Head of caudate nucleus (tissue), 42 donors: ENCODE results near the gene EIF2AK3.
"Not testable (repeated sequence)": the region's sequence is repeated elsewhere in the genome, so short reads cannot be mapped to it uniquely, and the experiment has no call there.

Experiments
- DNase-seq, 42 donors: peaks; one replicate each; pipeline versions ENCODE4 v3.0.0 to v3.0.0-alpha.2; 2020 to 2021; ENCODE audit warnings: mixed read lengths in 7 of 42
- intact Hi-C: fragments of 100-400 bp; cut with DNase I; formaldehyde crosslinking; loops from one replicate; pipeline ENCODE4 v1.15.0; 2022

EIF2AK3 gene

DNA sequence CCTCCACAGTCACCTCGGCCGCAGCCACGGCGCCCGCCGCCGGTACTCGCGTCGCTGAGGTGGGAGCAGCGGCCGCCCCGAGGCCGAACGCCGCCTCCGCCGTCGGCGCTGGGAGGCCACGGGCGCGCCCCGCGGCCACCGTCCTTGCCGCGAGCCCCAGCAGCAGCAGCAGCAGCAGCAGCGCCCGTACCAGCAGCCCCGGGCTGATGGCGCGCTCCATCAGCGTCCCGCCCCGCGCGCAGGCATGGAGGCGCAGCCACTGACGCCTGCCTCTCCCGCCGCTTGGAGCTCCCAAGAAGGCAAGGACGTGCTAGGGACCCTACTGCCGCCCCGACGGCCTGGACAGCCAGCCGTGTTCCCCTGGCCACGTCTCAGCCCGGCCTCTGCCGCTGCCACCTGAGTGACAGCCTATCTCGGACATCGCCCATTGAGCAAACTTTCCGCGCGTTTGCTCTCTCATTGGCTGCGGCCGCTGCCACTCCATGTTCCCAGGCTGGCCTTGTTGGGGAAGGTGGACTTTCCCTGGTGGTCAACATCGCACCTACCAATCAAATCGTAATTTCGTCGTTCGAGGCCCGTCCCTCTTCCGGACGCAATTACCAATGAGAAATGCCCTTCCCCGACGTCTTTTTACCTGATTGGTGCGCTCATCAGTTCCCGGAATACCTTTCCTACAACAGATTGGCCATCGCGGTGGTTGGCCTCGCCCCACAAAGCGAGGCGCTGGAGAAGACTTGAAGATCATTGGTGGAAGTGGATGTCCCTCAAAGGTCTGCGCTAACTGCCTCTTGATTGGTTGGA lies at the start of gene EIF2AK3:
Gene EIF2AK3, minus strand, starts transcription at position 410 of the 801 bp plus-strand sequence. Its CDS starts 190 bp downstream, at position 220.
- intact Hi-C loops, result loop anchor here (5.0 kb wide), 1 partner anchor 65 kb away; the partner anchor contains the start of gene RPIA
- DNase-seq, result peak; percentile 95 to 100 (median 99)

DNA sequence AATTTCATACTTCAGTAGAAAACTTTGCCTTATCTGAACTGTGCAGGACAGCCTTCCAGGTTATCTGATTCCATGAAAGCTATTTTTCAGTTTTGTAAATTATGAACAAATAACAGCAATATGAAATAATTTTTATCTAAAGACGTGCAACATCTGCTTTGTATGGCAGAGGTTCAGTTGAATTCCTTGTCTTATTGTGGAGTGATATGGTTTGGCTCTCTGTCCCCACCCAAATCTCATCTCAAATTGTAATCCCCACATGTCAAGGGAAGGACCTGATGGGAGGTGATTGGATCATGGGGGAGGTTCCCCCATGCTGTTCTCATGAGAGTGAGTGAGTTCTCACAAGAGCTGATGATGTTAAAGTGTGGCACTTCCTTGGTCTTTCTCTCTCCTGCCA lies 46.1 kb upstream of the EIF2AK3 start:
- intact Hi-C loops, result loop anchor here (5.0 kb wide), 1 partner anchor 81 kb away; no protein-coding TSS in a partner anchor
- DNase-seq, result no peak

DNA sequence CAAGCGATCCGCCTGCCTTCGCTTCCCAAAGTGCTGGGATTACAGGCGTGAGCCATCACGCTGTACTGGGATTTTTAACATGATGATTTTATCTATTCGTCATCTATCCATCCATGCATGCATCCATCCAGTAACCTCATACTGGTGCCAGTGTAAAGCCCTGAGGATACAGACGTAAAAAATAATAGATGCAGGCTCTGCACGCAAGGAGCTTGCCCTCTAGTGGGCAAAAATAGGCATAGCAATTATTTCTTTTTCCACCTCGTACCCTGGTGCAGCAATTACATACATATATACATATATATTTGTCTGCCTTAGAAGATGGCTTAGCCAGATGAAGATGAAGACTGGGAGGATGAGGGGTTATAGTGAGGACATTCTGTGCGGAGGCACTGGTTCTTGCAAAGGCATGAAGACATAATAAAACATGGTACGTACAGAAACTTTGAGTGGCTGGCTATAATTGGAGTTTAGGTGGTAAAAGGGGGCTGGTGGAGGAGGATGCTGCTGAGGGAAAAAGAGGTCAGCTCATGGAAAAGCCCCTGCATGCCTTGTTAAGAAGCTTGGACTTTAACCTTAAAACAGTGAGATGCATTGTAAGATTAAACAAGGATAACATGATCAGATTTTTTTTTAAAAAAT lies 44.6 kb upstream of the EIF2AK3 start:
- intact Hi-C loops, result loop anchor here (5.0 kb wide), 1 partner anchor 80 kb away; no protein-coding TSS in a partner anchor
- peak in 17 of 42 donors; percentile 0 to 54 (median 17) for DNase-seq

DNA sequence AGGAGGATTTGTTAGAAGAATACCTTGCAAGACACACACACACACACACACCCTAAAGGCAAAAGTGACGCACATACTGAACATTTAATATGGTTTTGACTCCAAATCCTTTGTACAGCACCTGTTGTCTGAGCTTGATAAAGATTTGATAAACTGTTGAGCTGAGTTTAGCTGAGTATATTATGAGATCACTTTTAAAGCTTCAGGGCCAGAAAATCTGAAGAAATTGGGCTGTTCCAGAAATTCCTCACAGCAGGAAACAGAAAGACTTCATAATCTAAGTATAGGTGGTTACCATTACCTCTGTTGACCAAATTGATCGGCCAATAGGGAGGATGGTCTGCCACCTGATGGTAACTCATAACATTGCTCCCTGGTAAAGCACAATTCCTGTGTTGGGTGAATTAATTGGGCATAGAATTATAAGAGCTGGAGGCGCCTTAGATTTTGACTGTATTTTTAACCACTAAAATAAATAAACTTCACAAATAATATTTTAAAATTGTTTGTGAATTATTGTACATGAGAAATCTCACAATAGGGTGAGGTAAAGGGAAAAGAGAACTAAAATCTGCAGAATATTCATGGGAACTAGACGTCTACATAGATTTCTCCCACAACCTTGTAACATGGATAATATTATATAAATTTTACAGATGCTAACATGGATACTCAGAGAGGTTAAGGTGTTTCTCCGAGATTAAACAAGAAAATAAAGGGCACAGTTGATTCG lies 42.4 kb upstream of the EIF2AK3 start:
- DNase-seq, result peak in 9 of 42 donors; percentile 1 to 52 (median 12)
- intact Hi-C loops, result loop anchor here (5.0 kb wide), 1 partner anchor 77 kb away; no protein-coding TSS in a partner anchor

DNA sequence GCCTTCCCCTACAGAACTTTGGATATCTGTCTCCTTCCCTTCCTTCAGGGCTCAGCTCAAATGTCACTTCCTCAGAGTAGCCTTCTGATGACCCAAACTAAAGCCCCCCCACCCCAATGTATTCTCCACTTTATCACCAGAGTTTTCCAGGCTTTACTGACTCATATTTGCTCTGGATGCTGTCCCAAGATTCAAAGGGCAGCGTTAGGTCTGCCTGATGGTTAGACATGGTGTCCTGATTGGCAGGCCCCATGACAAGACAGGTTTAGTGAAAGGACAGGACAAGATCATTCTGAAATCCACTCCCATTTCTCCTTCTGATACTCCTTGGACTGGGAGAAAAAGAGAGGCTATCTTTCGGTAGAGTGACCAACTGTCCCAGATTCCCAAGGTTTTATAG lies 41.6 kb upstream of the EIF2AK3 start:
- DNase-seq, result no peak
- intact Hi-C loops, result no loop called here

DNA sequence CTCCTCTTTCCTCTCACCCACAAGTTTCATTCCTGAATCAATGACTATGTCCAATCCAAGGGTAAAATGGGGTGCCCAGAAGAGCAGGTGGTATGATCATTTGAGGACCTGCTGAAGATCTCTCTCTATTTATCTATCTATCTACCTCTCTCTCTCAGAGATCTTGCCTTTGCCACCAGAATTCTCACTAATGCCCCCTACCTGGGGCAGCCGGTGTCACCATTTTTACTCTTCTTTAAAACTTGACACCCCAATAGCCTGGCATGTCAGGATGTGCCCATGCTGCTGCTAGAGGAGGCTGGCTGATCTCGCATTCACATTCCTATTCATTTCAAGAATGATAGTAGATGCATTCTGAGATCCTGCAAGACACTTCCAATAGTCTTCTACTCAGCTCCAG lies 40.0 kb upstream of the EIF2AK3 start:
- no peak for DNase-seq
- intact Hi-C loops, result no loop called here

DNA sequence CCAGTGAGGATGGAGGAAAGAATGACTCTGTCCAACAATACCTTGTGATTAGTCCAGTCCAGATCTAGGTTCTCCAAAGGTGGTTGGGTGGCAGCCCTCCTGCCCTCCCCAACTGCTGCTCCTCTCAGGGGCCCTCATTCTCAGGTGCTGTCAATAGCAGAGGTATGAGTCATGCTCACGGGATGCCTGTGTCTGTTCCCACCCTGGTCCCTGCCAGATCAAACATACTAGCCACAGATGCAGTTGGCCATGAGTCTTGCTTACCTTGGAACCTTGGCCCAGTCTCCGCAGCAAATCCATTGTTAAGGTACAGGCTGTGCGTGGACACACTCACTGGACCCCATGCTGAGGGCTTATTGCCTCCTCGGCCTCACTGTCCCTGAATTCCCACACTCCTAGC lies 39.3 kb upstream of the EIF2AK3 start:
- no peak for DNase-seq
- intact Hi-C loops, result no loop called here

DNA sequence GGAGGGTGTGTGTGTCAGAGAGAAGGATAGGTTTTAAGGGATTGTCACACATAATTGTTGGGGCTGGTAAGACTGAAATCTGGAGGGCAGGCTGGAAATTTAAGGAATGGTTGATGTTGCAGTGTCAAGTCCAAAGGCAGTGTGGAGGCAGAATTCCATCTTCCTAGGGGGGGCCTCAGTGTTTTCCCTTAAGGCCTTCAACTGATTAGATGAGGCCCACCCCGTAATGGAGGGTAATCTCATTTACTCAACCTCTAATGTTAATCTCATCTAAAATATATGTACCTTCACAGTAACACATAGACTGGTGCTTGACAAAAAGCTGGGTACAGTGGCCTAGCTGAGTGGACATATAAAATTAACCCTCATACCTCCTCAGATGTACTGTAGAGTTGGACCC lies 33.4 kb upstream of the EIF2AK3 start:
- intact Hi-C loops, result no loop called here
- DNase-seq, result no peak

DNA sequence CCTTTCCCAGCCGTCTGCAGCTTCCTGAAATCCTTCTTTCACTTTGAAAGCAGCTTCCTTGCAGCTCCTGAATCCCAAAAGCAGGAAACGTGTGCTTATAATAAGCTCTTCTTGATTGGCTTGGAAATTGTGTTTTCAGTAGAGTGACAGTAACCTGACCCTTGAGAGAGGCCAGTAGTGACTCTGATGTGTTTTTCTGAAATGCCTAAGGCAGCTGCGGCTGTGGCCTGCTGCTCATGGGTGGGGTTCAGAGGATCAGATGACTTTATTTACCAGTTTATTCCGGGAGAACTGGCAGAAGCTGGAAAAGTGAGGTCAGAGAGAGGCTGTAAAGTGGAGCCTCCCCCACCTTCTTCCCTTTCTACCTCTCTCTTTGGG lies 32.3 kb upstream of the EIF2AK3 start:
- intact Hi-C loops, result no loop called here
- DNase-seq, result no peak

DNA sequence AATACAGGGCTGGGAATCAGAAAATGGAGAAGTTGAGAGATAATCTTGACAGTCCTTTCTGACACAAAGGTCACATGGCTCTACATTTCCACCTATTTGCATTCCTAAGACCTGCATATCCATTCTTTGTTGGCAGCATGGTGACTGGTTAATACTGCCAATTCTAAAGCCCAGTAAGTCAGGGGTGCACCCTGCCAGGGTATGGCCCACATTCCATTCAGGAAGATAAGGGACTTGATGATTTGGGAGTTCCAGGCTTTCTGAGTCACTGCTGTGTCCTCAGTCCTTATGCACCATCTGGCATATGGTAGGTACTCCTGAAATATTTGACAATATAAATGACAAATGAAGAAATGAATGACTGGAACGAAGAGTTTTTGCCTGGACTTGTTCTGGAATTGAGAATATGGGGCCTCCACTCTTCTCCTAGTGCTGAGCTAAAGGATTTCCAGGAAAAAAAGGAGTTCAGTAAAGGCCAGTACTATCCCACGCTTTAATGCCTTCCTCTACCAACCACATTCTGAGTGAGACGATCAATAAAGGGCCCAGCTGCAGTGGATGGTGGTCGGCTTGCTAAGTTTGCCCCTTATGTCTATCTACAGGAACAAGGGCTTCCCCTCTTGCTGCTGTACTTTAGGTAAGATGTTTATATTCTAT lies 31.7 kb upstream of the EIF2AK3 start:
- intact Hi-C loops, result no loop called here
- DNase-seq, result no peak

DNA sequence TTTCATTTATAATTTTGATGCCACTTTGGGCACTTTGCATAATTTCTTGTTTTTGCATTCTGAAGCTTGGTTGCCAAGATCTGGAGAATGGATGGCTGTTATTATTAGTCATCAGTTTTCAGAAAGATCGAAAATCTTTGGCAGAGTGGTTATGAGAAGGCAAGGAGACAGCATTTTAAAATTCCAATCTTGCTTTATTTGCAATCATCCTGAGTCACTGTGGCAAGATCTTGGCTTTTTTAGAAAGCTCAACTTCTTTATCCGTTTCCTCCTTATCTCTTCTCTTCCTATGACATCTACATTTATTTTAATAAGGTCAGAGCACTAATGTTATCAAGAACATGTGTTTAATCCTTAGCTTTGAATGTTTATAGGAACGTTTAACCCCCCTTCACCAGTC lies 31.1 kb upstream of the EIF2AK3 start:
- intact Hi-C loops, result no loop called here
- DNase-seq, result no peak

DNA sequence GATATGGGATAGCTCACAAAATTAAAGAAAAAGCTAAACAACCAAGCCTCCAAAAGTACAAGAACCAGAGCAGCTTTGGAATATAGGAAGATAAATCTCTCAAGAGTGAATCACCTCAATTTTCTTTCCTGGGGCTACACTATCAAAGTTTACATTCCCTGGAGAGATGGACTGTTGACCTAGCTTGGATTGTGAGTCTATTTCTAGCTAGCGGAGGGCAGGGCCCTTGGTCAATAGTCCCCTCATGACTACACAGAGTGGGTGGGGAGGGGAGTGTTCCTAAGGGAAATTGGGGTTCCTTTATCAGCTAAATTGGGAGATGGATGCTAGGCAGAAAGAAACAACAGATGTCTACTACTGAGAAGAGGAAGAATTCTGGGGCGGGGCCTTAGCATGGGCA lies 29.9 kb upstream of the EIF2AK3 start:
- intact Hi-C loops, result no loop called here

DNA sequence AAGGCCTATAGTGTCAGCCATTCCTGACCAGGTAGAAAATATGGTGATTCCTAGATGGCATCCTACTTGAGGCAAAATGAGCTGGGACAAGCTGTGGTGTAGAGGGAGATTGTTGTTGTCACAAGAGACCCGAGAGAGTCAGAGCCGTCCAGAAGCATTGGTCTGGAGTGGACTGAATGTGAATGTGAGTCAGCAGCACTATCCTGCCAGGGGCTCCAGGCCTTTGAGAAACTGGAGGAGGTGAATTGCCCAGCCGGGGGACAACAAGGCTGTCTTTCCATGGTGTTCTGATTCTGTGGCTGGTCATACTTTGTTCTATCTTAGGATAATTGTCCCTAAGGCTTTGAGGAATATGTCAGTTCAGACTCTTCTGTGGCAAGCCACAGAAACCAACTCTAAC lies 29.4 kb upstream of the EIF2AK3 start:
- intact Hi-C loops, result no loop called here
- no peak for DNase-seq

More for the DNA sequence above, 29.9 kb upstream of the EIF2AK3 start:
- DNase-seq, result no peak

DNA sequence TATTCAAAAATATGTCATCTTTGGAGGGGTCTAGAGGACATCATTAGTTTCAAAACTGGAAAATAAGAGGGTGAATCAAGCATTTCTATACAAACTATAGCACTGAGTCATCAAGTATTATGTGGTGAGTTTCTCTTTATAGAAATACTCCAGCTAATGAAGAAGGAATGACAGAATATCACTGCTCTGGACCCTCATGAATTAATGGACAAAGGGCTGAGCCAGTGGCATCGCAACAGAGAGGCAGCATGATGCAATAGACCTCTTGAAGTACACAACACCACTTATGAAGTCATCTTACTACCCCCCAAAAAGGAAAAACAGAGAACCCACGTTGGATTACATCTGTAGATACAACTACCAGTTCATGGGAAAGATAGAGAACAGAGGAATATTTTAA lies 27.4 kb upstream of the EIF2AK3 start:
- DNase-seq, result no peak
- intact Hi-C loops, result no loop called here

DNA sequence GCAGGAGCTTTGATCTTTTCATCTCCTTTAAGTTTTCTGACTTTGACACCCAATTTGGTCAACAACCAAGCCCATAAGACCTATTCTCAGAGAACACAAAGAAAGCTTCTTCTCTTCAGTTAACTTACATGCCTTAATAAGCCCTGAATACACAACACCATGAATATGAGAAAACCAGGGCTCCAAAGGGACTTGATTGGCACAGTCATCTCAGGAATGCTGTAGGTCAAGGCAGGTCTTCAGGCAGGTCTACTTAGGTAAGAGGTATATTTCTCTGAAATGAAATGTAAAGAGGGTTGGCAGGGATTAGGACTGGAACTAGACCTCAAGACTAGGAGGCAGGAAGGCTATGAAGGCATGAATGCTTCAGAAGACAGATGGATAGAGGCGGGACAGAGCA lies 24.4 kb upstream of the EIF2AK3 start:
- intact Hi-C loops, result no loop called here

DNA sequence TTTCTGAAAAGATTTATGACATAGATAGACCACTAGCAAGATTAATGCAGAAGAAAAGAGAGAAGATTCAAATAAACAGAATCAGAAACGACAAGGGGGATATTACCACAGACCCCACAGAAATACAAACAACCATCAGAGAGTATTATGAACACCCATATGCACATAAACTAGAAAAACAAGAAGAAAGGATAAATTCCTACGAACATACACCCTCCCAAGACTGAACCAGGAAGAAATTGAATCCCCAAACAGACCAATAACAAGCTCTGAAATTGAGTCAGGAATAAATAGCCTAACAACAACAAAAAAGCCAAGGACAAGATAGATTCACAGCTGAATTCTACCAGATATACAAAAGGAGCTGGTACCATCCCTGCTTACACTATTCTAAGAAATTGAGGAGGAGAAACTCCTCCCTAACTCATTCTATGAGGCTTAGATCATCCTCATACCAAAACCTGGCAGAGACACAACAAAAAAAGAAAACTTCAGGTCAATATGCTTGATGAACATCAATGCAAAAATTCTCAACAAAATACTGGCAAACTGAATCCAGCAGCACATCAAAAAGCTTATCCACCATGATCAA lies 18.1 kb upstream of the EIF2AK3 start:
- DNase-seq, intact Hi-C loops: not testable (repeated sequence)

More for the DNA sequence above, 24.4 kb upstream of the EIF2AK3 start:
- no peak for DNase-seq

DNA sequence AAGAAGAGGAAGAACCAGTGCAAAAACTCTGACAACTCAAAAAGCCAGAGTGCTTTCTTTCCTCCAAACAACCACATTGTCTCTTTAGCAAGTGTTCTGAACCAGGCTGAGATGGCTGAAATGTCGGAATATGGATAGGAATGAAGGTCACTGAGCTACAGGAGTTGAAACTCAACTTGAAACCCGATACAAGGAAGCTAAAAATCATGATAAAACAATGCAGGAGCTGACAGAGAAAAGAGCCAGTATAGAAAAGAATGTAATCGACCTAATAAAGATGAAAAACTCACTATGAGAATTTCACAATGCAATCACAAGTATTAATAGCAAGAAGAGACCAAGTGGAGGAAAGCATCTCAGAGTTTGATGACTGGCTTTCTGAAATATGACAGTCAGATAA lies 15.0 kb upstream of the EIF2AK3 start:
- intact Hi-C loops, result no loop called here
- DNase-seq, result no peak

DNA sequence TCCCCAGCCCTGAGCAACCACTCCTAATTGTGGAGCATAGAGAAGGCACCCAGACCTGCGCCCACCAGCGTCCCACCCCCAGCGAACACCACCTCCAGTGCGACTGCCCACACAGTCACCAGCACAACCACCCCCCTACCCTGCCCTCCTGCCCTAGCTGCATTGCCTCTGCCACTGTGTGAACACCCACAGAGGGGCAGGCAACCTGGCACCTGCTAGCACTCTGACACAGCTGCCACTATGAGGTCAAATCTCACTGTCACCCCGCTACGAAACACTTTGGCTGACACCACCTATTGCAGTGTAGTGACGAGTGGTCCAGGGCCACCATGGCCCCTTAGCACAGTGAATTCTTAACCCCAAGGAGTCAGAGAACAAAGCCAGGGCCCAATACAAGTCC lies 14.1 kb upstream of the EIF2AK3 start:
- intact Hi-C loops, result no loop called here
- no peak for DNase-seq

DNA sequence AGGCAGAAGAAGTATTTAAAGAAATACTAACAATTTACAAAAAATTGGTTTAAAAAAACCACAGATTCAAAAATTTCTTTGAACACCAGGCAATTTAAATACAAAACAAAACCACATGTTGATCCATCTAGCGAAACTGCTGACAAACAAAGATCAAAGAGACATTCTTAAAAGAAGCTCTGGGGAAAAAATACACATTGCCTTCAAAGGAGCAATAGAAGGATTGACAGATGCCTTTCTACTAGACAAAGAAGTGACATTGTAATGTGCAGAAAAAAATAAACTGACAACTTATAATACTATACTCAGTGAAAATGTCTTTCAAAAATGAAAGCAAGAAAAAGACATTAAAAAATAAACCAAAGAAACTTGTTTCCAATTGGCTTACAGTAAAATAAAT lies 12.6 kb upstream of the EIF2AK3 start:
- DNase-seq, result no peak
- intact Hi-C loops, result no loop called here
